Head of caudate nucleus (tissue), 42 donors: ENCODE measurements around the gene CD34.

Experiments
- DNase-seq, 42 donors: peaks; one replicate each; pipeline versions ENCODE4 v3.0.0 to v3.0.0-alpha.2; 2020 to 2021; ENCODE audit warnings: mixed read lengths in 7 of 42
- intact Hi-C: fragments of 100-400 bp; cut with DNase I; formaldehyde crosslinking; loops from one replicate; pipeline ENCODE4 v1.15.0; 2022

Gene CD34

DNA sequence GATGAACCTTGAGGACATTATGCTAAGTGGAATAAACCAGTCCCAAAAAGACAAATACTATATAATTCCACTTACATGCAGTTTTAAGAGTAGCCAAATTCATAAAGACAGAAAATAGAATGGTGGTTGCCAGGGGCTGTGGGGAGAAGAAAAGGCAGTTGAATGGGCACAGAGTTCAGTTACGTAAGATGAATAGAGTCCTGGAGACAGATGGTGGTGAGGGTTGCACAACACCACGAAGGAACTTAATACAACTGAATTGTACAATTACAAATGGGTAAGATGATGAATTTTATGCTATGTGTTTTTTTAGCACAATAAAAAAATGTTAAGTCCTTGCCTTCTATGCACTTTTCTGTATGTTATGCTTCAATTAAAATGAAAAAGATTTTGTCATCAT, 66.6 kb downstream of the CD34 start:
- peak in 2 of 42 donors; percentile 5 to 23 for DNase-seq

DNA sequence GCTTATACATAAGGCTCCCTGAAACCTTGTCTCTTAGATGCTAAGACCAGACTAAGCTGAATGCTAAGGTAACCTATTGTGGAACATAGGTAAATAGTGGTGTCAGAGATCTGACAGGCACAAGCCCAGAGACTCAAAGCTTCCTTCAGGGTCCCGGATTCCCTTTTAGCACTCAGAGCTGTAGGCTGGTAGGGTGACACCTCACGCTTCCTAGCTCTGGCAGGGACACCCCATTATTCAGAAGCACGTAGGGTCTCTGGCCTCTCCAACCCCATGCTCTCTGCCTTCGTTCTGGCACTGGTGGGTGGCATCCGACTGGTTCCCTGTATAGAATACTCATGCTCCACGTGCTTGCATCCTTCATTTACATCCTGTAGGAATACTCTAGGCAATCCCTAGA, 68.4 kb downstream of the CD34 start:
- intact Hi-C loops, result no loop called here
- peak in 2 of 42 donors; percentile 2 to 25 for DNase-seq

More for the DNA sequence above, 66.6 kb downstream of the CD34 start:
- intact Hi-C loops, result no loop called here

DNA sequence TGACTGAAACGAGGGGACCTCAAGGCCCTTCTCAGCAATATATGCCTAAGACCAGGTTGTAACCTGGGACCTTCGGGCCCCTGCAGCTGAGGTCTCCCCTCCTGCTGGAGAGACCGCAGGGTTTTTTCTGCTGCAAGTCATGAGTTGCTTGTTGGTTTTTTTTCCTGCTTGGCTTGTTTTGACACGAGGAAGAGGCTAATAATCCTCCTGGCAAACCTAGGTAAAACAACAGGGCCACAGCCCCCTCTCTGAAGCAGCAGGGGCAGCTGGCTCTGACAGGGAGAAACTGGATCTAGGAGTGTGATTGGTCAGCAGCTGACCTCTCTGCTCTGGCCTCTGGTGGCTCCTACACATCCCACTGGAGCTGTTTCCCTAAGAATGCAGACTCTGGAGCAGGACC, 69.0 kb downstream of the CD34 start:
- peak in 1 of 42 donors; percentile 2 for DNase-seq
- intact Hi-C loops, result no loop called here

DNA sequence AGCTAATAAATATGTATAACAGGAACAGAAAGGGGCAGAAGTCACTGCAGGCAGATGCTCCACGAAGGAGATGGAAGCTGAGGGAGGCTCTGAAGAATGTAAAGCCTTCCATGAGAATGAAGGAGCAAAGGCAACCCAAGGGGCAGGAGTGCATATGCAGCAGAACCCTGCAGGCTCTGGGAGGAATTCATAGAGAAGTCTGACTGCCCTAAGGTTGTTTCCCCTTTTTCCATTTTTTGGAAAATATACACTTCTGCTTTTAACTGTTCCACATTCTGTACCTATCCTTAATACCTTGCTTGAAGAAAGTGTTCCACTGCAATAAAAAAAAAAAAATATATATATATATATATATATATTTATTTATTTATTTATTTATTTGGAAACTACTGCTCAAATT, 69.6 kb downstream of the CD34 start:
- DNase-seq, result peak in 2 of 42 donors; percentile 2 to 18
- intact Hi-C loops, result no loop called here

DNA sequence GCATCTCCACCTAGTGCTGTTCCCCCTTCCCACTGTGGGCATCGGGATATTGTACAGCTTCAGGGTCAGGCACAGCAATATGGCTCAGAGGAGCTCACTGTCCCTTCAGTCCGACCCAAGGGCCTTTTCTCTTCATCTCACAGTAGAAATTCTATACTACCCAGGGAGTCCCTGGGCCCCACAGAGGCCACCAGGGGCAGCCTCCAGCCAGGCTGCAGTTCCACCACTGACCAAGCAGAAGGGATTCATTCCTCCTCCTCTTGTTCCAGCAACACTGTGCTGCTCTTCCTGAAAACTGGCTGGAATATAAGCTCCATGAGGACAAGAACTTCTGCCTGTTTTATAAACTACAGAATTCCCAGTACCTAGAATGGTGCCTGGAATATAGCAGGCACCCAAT, 70.5 kb downstream of the CD34 start:
- DNase-seq, result peak in 2 of 42 donors; percentile 8 to 20
- intact Hi-C loops, result no loop called here

DNA sequence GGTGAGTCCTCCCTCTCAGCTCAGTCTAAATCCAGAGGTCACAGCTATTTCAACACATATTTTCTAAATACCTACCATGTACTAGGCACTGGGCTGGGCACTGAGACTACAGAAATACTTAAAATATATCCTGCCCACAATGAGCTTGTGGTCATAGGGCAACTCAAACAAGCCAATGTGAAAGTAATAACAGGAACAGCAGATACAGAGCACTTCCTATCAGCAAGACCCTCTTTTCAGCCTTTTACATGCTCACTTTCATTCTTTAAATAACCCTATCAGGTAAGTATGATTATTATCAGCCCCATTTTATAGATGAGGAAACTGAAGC, 71.9 kb downstream of the CD34 start:
- no peak for DNase-seq
- intact Hi-C loops, result no loop called here

DNA sequence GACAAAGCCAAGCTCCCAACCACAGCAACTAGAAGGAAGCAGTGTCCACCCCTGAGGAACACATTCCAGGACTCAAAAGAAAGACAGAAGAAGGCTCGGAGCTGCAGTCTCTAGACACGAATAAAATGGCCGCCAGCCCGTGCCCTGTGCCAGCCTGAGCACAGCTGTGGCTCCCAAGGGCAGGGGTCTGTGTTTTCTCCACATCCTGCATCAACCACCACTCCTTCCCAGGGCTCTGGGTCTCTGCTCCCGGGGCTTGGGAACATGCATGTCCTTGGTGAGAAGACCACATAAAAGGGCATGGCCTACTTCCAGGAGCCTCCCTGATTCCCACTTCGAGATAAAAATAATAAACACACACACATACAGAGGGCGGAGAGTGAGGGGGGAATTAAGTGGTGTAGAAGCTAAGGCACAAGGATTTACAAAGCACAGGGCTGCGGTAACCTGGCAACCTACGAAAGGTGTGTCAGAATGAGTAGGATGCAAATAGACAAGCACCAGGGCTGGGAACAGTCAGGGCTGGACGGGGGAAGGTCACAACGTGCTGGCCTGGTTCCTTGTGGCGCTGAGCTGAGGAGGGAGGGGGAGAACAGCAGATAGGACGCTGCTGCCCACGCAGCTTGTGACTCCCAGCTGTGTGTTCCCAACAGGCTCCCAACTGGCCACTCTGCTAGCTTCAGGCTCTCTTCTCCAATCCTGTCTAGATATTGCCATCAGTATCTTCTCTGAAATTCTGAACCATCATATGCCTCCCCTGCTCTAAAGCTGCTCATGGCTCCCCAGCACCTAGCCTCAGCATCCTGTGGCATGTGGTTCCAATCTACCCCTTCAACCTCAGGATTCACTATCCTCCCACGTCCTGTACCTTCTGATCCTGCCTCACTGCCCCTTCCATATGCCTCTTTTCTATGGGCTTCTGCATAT, 72.5 kb downstream of the CD34 start:
- intact Hi-C loops, result no loop called here

DNA sequence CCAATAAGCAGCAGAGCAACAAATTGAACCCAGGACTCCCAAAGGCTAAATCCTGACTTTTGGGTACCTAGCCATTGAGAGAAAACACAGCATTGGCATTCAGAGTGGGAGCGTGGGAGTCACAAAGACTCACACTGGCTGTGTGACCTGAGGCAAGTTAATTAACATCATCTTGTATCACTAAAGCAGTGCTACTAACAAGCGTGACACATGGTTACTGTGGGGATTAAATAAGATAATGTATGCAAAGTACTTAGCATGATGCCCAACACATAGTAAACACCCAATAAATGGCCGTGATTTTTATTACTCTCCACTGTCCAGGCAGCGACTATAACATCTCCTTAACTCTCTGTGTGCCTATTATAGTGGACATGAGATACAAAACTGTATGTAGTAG, 73.3 kb downstream of the CD34 start:
- DNase-seq, result peak in 3 of 42 donors; percentile 3 to 23 (median 5)
- intact Hi-C loops, result no loop called here

More for the DNA sequence above, 72.5 kb downstream of the CD34 start:
- DNase-seq, result peak in 41 of 42 donors; percentile 50 to 91 (median 76)

DNA sequence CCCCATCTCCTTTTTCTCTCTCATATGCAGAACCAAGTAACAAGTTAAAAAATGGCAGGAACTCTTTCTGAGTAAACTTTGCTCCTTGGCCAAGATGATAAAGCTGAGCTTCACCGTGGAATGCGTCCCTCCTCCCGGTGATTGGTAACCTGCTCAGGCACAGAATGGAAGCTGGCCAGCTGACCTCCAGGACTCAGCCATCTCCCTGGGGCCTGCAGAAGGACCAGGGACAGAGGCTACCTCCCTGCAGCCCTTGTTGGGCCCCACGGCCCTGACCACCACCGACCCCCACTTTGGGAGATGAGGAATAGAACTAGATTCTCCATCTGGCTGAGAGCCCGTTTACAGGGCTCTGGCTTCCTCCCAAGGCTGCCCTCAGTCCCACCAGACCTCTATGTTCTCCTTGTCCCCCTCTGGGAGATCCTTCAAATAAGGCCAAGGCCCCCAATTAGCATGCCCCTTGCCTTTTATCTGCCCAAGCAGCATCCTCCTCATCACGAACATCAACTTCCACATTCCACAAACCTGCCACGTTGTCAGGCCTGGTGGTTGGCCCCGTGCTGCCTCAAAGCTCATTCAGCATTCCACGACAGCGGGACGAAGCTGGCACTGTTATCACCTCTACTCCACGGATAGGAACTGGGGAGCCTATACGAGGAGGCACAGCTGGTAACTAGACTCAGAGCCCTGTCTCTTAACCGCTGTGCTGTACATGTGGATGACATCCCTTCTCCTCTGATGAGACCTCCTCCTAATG, 74.2 kb downstream of the CD34 start:
- intact Hi-C loops, result no loop called here
- peak in 4 of 42 donors; percentile 3 to 28 (median 16) for DNase-seq

DNA sequence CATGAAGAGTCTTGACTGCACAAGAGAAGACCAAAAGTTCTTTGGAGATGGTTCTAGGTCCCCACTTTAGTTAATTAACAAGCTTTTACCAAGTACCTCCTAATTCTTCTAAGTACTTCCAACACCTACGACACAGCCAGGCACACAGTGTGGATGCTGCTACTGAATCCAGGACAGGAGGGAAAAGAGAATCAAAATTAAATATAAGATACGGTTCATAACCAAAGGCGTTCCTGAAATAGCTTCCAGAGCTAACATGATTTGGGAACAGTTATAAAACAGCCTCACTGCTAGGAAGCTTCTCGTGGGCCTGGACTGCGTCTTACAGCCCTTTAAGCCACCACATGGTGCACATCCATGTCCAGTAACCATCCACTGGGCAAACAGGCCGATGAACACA, 75.0 kb downstream of the CD34 start:
- intact Hi-C loops, result no loop called here
- DNase-seq, result peak in 7 of 42 donors; percentile 7 to 66 (median 36)

DNA sequence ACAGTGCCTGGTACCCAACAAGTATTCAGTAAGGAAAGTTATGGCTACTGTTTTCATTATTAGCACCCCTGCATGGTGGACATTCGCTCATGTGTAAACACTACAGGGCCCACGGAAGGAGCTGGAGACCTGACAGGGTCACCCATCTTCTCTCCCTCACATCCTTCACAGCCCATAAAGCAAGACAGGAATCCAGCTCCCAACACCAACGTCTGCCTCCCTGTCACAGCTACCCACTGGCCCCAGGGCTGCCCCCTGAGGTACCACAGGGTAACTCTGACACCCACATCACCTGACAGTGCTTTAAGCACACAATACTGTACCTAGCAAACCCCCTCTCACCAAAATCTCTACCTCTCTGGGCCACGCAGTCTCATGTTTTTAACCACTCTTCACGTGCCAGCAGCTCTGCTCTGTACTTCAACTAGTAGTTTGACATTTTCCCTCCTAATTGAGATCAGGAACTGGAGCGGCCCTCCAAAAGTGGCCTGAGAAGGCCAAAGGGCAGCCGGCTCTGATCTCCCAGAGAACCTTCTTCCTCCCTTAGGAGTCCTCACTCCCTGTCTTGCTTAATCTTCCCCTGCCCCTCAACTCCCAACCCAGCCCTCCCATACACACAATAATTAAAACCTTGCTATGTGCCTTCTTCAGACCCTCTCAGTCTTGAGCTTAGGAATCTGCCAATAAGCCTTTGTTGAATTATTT, 76.8 kb downstream of the CD34 start:
- intact Hi-C loops, result no loop called here
- peak in 4 of 42 donors; percentile 2 to 18 (median 10) for DNase-seq

DNA sequence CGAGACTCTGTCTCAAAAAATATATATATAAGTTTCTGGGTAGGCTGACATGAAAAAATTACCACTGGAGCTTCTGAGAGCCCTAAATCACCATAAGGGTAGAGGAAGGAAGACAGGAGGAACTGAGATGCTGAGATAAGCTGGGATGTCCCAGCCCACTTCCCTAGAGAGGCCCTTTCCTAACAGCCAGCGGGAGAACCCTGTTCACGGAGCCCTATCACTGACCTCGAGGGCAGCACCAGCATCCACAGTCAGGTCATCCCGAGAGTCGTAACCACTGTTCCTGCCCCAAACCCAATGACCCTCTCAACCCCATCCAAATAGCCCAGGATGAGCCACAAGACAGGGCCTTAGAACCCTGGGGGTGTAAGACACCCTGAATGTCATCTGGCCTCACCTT, 77.5 kb downstream of the CD34 start:
- peak in 5 of 42 donors; percentile 1 to 28 (median 8) for DNase-seq
- intact Hi-C loops, result no loop called here

DNA sequence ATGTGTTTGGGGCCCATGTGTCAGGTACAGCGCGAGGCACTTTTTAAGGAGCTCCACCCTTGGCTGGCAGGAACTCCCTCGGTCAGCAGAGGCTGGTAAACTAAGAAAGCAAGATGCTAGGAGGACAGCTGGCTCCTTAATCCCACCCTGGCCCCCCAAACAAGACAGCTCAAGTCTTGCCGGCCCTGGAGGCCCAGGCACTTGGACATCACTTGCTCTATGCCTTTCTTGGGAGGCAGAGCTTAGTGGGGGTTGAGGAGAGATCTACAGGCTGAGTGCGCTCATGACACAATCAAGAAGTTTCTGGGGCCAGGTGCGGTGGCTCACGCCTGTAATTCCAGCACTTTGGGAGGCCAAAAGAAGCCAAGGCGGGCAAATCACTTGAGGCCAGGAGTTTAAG, 78.1 kb downstream of the CD34 start:
- DNase-seq, result peak in 2 of 42 donors; percentile 3 to 20
- intact Hi-C loops, result no loop called here

DNA sequence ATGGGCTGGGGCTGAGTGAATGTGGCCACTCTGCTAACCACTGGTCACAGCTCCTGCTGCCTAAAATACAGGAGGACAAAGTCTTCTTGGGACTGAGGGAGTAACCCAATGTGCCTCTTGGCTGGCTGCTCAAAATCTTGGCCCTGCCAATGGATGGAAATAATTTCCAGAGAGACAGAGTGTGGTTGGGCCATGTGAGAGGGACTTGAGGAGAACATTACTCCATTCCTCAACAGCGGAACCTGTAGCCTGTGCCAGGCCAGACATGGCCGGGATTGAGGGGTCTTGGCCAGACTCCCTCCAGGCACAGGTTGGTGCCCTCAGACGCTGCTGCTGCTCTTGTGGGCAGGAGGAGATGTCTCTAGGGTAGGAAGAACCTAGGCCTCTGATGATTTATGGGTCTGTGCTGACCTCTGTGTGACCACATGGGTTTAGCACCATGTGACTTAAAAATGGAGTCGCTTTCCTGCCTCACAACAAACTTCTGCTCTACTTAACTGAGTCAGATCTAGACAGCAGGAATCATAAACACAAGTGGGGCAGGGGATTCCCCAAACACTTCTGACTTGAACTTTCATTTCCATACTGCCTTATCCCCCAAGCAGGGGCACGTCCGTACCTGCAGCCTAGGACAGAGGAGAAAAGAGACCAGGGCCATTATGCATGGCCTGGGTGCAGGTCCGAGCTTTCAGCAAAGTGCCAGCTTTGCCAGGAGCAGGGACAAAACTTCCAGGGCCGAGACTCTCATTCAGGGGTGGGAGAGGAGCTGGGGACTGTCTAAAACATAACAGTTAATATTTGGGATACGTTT, 79.2 kb downstream of the CD34 start:
- intact Hi-C loops, result no loop called here
- peak in 2 of 42 donors; percentile 34 to 37 for DNase-seq
